ENCODE results near the gene TBL2.

DNA sequence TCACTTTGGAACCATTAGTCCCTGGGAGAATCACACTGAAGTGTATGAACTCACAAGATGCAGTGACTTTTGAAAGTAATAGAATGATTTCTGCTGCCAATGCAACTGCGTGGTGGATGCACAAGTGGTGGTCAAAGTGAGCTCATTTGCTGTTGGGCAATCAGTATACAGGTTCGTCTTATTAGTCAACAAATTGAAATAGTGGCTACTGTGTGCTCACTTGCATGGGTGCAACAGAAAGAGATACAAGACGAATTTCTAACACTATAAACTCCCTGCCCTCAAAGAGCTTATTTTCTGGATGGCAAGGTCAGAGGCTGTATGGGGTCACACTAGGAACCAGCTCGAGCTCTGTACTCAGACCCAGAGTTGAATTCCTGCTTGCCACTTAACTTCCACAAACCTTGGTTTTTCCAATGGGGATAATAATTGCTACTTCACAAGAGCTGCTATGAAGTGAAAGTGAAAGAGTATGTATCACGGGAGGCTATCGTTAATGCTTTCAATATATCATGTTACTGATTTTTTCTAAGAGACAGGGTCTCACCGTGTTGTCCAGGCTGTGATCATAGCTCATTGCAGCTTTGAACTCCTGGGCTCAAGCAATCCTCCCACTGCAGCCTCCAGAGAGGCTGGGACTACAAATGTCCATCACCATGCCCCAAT is 12.6 kb downstream of the TBL2 start:
- TF ChIP-seq TAF1 (IDR thresholded peaks at IDR 0.05; ENCODE audit: borderline replicate concordance, low read depth, low read length) (no peak), CTCF (IDR thresholded peaks at IDR 0.05 in 2 of 3, conservative IDR thresholded peaks at IDR 0.05 in 1 of 3; ENCODE audit: control insufficient read depth in 2 of 3, extremely low read depth in 1 of 3, insufficient read depth in 1 of 3, low read depth in 3 of 3, low read length in 3 of 3) (no peak), POLR2AphosphoS5 (IDR thresholded peaks at IDR 0.05; ENCODE audit: low read length) (no peak), ZNF687 (IDR thresholded peaks at IDR 0.05) (no peak), ZNF217 (IDR thresholded peaks at IDR 0.05) (no peak), SP1 (IDR thresholded peaks at IDR 0.05; ENCODE audit: low read depth, low read length) (no peak)

Data from GM12878 (cell line).